IMR-90 (cell line): ENCODE results near the gene LIN28A. TPM values are rescaled to one million over a fixed set of nuclear protein-coding genes. Genes with fewer than 3 reads are reported as not detected.

Experiments used
- ATAC-seq: fragments of 200-7000 bp; cut with Tn5 transposase; 2 replicates; pipeline ENCODE4 v1.9.1; 2020; ENCODE audit warnings: low read depth, mild to moderate bottlenecking, moderate library complexity
- BruUV-seq: library from RNA; stranded (reverse); fragments of 400-500 nt; replicated peaks from 2 replicates; lab custom pipeline; 2021; lab: Mats Ljungman, UMichigan
- CTCF ChIA-PET: fragments of 300-600 bp; formaldehyde crosslinking; extraction: SDS; loops from one replicate; lab custom pipeline; 2021; ENCODE audit warnings: antibody characterized with exemption; lab: Yijun Ruan, JAX
- POLR2A ChIA-PET: fragments of 300-600 bp; sonication (Branson Sonifier 250); formaldehyde crosslinking; loops from one replicate; lab custom pipeline; 2022; ENCODE audit warnings: antibody characterized with exemption; ENCODE audit not compliant: unreplicated experiment; lab: Charles Lee
- DNase-seq: peaks from one replicate; pipeline ENCODE4 v3.0.0; 2013
- H2AFZ ChIP-seq: replicated peaks from 2 replicates; pipeline ENCODE3; 2013; ENCODE audit warnings: low read length, mild to moderate bottlenecking; ENCODE audit not compliant: poor library complexity
- H2AK5ac ChIP-seq: 2 replicates; pipeline ENCODE4 v1.6.1; 2013; ENCODE audit warnings: low read depth, low read length, inconsistent platforms
- H2AK9ac ChIP-seq: replicated peaks from 2 replicates; pipeline ENCODE3; 2013; ENCODE audit warnings: mild to moderate bottlenecking, low read depth, low read length, moderate library complexity; ENCODE audit not compliant: poor library complexity
- H2BK120ac ChIP-seq: 2 replicates; pipeline ENCODE4 v1.6.1; 2013; ENCODE audit warnings: low read depth, low read length, inconsistent platforms
- H2BK15ac ChIP-seq: 3 replicates; pipeline ENCODE4 v1.6.1; 2013; ENCODE audit warnings: low read depth, low read length, inconsistent platforms
- H2BK20ac ChIP-seq: 2 replicates; pipeline ENCODE4 v1.6.1; 2013; ENCODE audit warnings: low read depth, mild to moderate bottlenecking, inconsistent platforms, low read length, moderate library complexity
- H2BK5ac ChIP-seq: 2 replicates; pipeline ENCODE4 v1.6.1; 2013; ENCODE audit warnings: mild to moderate bottlenecking, low read depth, low read length, inconsistent platforms; ENCODE audit not compliant: poor library complexity, severe bottlenecking
- H3K14ac ChIP-seq: replicated peaks from 2 replicates; pipeline ENCODE4 v1.6.1; 2013; ENCODE audit warnings: low read depth, low read length, inconsistent platforms
- H3K18ac ChIP-seq: 2 replicates; pipeline ENCODE4 v1.6.1; 2013; ENCODE audit warnings: low read depth, low read length, control low read depth
- H3K23ac ChIP-seq: 2 replicates; pipeline ENCODE4 v1.6.1; 2013; ENCODE audit warnings: low read depth, low read length, inconsistent platforms
- H3K27ac ChIP-seq: 2 replicates; pipeline ENCODE4 v1.5.1; 2013; ENCODE audit warnings: mild to moderate bottlenecking, control low read depth, low read length; ENCODE audit not compliant: insufficient read depth
- H3K27me3 ChIP-seq: 2 replicates; pipeline ENCODE4 v1.6.1; 2013; ENCODE audit warnings: low read length; ENCODE audit not compliant: control insufficient read depth, insufficient read depth
- H3K36me3 ChIP-seq: 2 replicates; pipeline ENCODE4 v1.6.1; 2013; ENCODE audit warnings: low read length, mixed read lengths; ENCODE audit not compliant: control insufficient read depth, insufficient read depth
- H3K4ac ChIP-seq: 2 replicates; pipeline ENCODE4 v1.6.1; 2013; ENCODE audit warnings: low read depth, low read length, inconsistent platforms
- H3K4me1 ChIP-seq: 2 replicates; pipeline ENCODE4 v1.6.1; 2013; ENCODE audit warnings: low read length, mixed read lengths; ENCODE audit not compliant: control insufficient read depth, insufficient read depth
- H3K4me2 ChIP-seq: 2 replicates; pipeline ENCODE4 v1.6.1; 2013; ENCODE audit warnings: low read depth, mild to moderate bottlenecking, control low read depth, low read length, moderate library complexity
- H3K4me3 ChIP-seq: 2 replicates; pipeline ENCODE4 v1.5.1; 2013; ENCODE audit warnings: low read depth, mild to moderate bottlenecking, control low read depth, low read length, moderate library complexity; ENCODE audit not compliant: insufficient read depth
- H3K56ac ChIP-seq: 2 replicates; pipeline ENCODE4 v1.6.1; 2013; ENCODE audit warnings: low read length, inconsistent platforms; ENCODE audit not compliant: insufficient read depth; ENCODE audit errors: extremely low read depth
- H3K79me1 ChIP-seq, 2 experiments: 2 replicates each; pipeline ENCODE4 v1.6.1; 2013; ENCODE audit warnings: low read length in 2 of 2, inconsistent platforms in 1 of 2, low read depth in 1 of 2
- H3K9ac ChIP-seq: 2 replicates; pipeline ENCODE4 v1.6.1; 2013; ENCODE audit warnings: low read depth, low read length, control low read depth
- H3K9me1 ChIP-seq: 2 replicates; pipeline ENCODE4 v1.6.1; 2013; ENCODE audit warnings: low read length, inconsistent platforms; ENCODE audit not compliant: insufficient read depth
- H3K9me3 ChIP-seq: 2 replicates; pipeline ENCODE4 v1.6.1; 2013; ENCODE audit warnings: low read length; ENCODE audit not compliant: control insufficient read depth, insufficient read depth
- H4K20me1 ChIP-seq: 2 replicates; pipeline ENCODE4 v1.6.1; 2013; ENCODE audit warnings: low read length, inconsistent platforms; ENCODE audit not compliant: insufficient read depth
- H4K5ac ChIP-seq: 2 replicates; pipeline ENCODE4 v1.6.1; 2013; ENCODE audit warnings: mild to moderate bottlenecking, low read depth, low read length, control low read depth
- H4K8ac ChIP-seq, 2 experiments: 2 replicates each; pipeline ENCODE4 v1.6.1; 2013; ENCODE audit warnings: low read depth in 2 of 2, low read length in 2 of 2, control low read depth in 1 of 2, inconsistent platforms in 1 of 2
- H4K91ac ChIP-seq: 2 replicates; pipeline ENCODE4 v1.6.1; 2013; ENCODE audit warnings: low read depth, low read length, inconsistent platforms; ENCODE audit not compliant: insufficient read depth
- CTCF ChIP-seq: conservative IDR thresholded peaks from 2 replicates; pipeline ENCODE4 v1.5.1; 2012; ENCODE audit warnings: mild to moderate bottlenecking, low read depth, low read length, improper control_type of control experiment
- MAFK ChIP-seq: IDR thresholded peaks from 2 replicates; pipeline ENCODE4 v1.6.1; 2012; ENCODE audit warnings: low read depth, low read length, improper control_type of control experiment
- MXI1 ChIP-seq: IDR thresholded peaks from 2 replicates; pipeline ENCODE4 v1.6.1; 2012; ENCODE audit warnings: low read depth, mild to moderate bottlenecking, low read length, moderate library complexity, borderline replicate concordance
- NFE2L2 ChIP-seq: fragments of 150-350 bp; IDR thresholded peaks from 2 replicates; pipeline ENCODE4 v1.6.1; 2016; ENCODE audit warnings: low read depth, mild to moderate bottlenecking, low read length
- RAD21 ChIP-seq: IDR thresholded peaks from 2 replicates; pipeline ENCODE4 v1.6.1; 2012; ENCODE audit warnings: low read length, improper control_type of control experiment
- SMC3 ChIP-seq: fragments of 150-350 bp; IDR thresholded peaks from 2 replicates; pipeline ENCODE4 v1.6.1; 2016; ENCODE audit warnings: low read depth, mild to moderate bottlenecking, antibody characterized with exemption, low read length, moderate library complexity
- WGBS, 2 experiments: methylation state at CpG; one replicate each; pipeline versions ENCODE4 v1.1.5 to v1.1.7; 2013; ENCODE audit warnings: missing lambda C conversion rate in 2 of 2; ENCODE audit not compliant: insufficient read length in 1 of 2; ENCODE audit errors: extremely low coverage in 2 of 2; 5-methylcytosine and 5-hydroxymethylcytosine counted together
- dilution Hi-C: fragments of 300-500 bp; cut with HindIII; formaldehyde crosslinking; loops from one replicate; pipeline ENCODE4 v1.14.3; 2018; ENCODE audit warnings: low sequenced_read_pairs; ENCODE audit not compliant: unreplicated experiment
- in situ Hi-C: fragments of 300-500 bp; cut with MboI; formaldehyde crosslinking; loops from 3 replicates; pipeline ENCODE4 v1.14.3; 2019; ENCODE audit warnings: low sequenced_read_pairs, inconsistent platforms, mixed read lengths
- intact Hi-C: fragments of 100-400 bp; cut with micrococcal nuclease; formaldehyde crosslinking; loops from 2 replicates; pipeline ENCODE4 v1.10.0; 2022
- polyA plus RNA-seq, 3 experiments: library from polyadenylated mRNA; depleted of rRNA; stranded (reverse); fragments of >200 nt; gene quantifications; 2 replicates each; pipeline ENCODE4 v1.2.3, GENCODE V29; 2012; ENCODE audit warnings: low replicate concordance in 1 of 3
- total RNA-seq: library from RNA; depleted of rRNA; stranded (reverse); fragments of >200 nt; gene quantifications from 2 replicates; pipeline ENCODE4 v1.2.3, GENCODE V29; 2012

LIN28A gene
- total and polyA plus RNA-seq, 2 of the 4 experiments (the other 2 are of a cell fraction) = not detected

- Histone ChIP-seq H2BK20ac (no peak overlapping the region), H2BK120ac (no peak overlapping the region), H3K4me1 (no peaks in the 10 kb centered on the region), H4K8ac (no peak overlapping the region), H3K4me2 (no peak overlapping the region), H2BK5ac (no peak overlapping the region), H3K9ac (no peak overlapping the region), H3K56ac (no peak overlapping the region), H3K4me3 (no peak overlapping the region), H4K91ac (no peak overlapping the region), H3K4ac (no peak overlapping the region), H2BK15ac (no peak overlapping the region), H2AFZ (no peak overlapping the region), H3K18ac (no peak overlapping the region), H3K9me3 (no peaks in the 10 kb centered on the region), H3K23ac (no peak overlapping the region), H4K5ac (no peak overlapping the region), H2AK5ac (no peak overlapping the region), H4K20me1 (no peaks in the 10 kb centered on the region; the same call in 1 of the 2 replicates), H3K79me1 (no peaks in the 10 kb centered on the region), H3K27ac (no peak overlapping the region), H3K36me3 (no peaks in the 10 kb centered on the region), H2AK9ac (no peak overlapping the region), H3K14ac (no peak overlapping the region), H3K9me1 (0 out of 2 replicates have a peak, but pooled peaks cover 2% of the 10 kb centered on the region), H3K27me3 (peaks cover 64% of the 10 kb centered on the region)
- dilution Hi-C loops (no loop called here), in situ Hi-C loops (no loop called here), intact Hi-C loops (loop anchor here (1.0 to 2.0 kb wide), 2 partner anchors 142 to 312 kb away; no protein-coding TSS in a partner anchor)
- TF ChIP-seq NFE2L2 (no peak), RAD21 (peak; percentile 71), CTCF (peak; percentile 78), MAFK (no peak), SMC3 (peak; percentile 77), MXI1 (no peak)
- POLR2A ChIA-PET = interaction anchor here (0.5 to 0.7 kb wide), 2 partner anchors 29 to 454 kb away, joined by 6 to 7 read pairs; no protein-coding TSS in a partner anchor
- BruUV-seq = no TSS peak
- peak; percentile 64 for DNase-seq
- CTCF ChIA-PET = interaction anchor here (0.5 to 2.2 kb wide), 11 partner anchors 9 to 397 kb away, joined by 3 to 20 read pairs (median 4); partner anchors contain the start of gene DHDDS
- 17% methylated on average over 3 of the region's 9 CpGs; no CpG with 5 or more reads in 1 of the 2 experiments for WGBS, 2 experiments
- peak; percentile 97 for ATAC-seq
Observed at GRCh38 chr1:26417111-26417759, 6.6 kb downstream of the LIN28A start.
